ENCODE measurements around the gene PTGS1.
A peak's percentile ranks its signal among the peaks of the same experiment; 100 is the strongest.
"Not testable (repeated sequence)": the region's sequence is repeated elsewhere in the genome, so short reads cannot be mapped to it uniquely, and the experiment has no call there.

Gene PTGS1

GRCh38 chr9:122370869-122371755, at the start of gene PTGS1:
Gene PTGS1 (plus strand): TSS chr9:122371024. CDS start chr9:122371085, 61 bp downstream.
- peak; percentile 45 for DNase-seq (ENCODE audit: low read depth)
- peak within 1 kb of the TSS; percentile 35 for H3K4me3 ChIP-seq (ENCODE audit: low read depth, low read length)
- no peak for TF ChIP-seq CTCF (IDR thresholded peaks at IDR 0.05; ENCODE audit: insufficient read depth, low read depth, low read length, missing control alignments)

- no peak for TF ChIP-seq CTCF (IDR thresholded peaks at IDR 0.05; ENCODE audit: insufficient read depth, low read depth, low read length, missing control alignments)
- no peak overlapping the region for H3K4me3 ChIP-seq (ENCODE audit: low read depth, low read length)
- DNase-seq (ENCODE audit: low read depth): no peak
Observed at GRCh38 chr9:122322553-122322952, 48.3 kb upstream of the PTGS1 start.

- DNase-seq (ENCODE audit: low read depth); H3K4me3 ChIP-seq (ENCODE audit: low read depth, low read length): not testable (repeated sequence)
Observed at GRCh38 chr9:122324665-122325064, 46.2 kb upstream of the PTGS1 start.

- H3K4me3 ChIP-seq (ENCODE audit: low read depth, low read length): no peak overlapping the region
- no peak for DNase-seq (ENCODE audit: low read depth)
- TF ChIP-seq CTCF (IDR thresholded peaks at IDR 0.05; ENCODE audit: insufficient read depth, low read depth, low read length, missing control alignments): no peak
Observed at GRCh38 chr9:122325124-122325523, 45.7 kb upstream of the PTGS1 start.

- no peak for DNase-seq (ENCODE audit: low read depth)
- no peak for TF ChIP-seq CTCF (IDR thresholded peaks at IDR 0.05; ENCODE audit: insufficient read depth, low read depth, low read length, missing control alignments)
- no peak overlapping the region for H3K4me3 ChIP-seq (ENCODE audit: low read depth, low read length)
Observed at GRCh38 chr9:122327175-122327574, 43.6 kb upstream of the PTGS1 start.

GRCh38 chr9:122329597-122329996, 41.2 kb upstream of the PTGS1 start:
- H3K4me3 ChIP-seq (ENCODE audit: low read depth, low read length): no peak overlapping the region
- TF ChIP-seq CTCF (IDR thresholded peaks at IDR 0.05; ENCODE audit: insufficient read depth, low read depth, low read length, missing control alignments): no peak
- no peak for DNase-seq (ENCODE audit: low read depth)

GRCh38 chr9:122330466-122330865, 40.4 kb upstream of the PTGS1 start:
- H3K4me3 ChIP-seq (ENCODE audit: low read depth, low read length); DNase-seq (ENCODE audit: low read depth): not testable (repeated sequence)

- DNase-seq (ENCODE audit: low read depth): no peak
- H3K4me3 ChIP-seq (ENCODE audit: low read depth, low read length): no peak overlapping the region
- TF ChIP-seq CTCF (IDR thresholded peaks at IDR 0.05; ENCODE audit: insufficient read depth, low read depth, low read length, missing control alignments): no peak
Observed at GRCh38 chr9:122331523-122331927, 39.3 kb upstream of the PTGS1 start.
